ENCODE measurements around the gene IGF2R.

DNA sequence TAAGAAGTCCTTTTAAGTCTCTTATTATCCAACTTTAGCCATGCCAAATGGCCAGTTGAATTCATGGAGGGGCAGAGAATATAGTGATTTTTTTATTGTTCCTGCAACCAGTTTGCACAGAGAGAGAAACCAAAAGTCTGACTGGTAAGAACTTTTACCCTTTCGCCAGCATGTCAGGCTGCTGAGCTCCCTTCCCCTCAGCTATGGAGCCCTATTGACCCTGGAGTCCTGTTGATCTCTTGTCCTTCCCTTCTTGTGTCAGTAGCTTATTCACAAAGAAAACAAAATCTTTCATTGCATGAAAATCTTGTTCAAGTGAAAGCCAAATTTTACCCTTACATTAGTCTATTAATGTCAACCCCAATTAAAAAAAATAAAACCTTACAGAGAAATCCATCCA lies 151.2 kb downstream of the IGF2R start:
- TF ChIP-seq, protein P1, sequence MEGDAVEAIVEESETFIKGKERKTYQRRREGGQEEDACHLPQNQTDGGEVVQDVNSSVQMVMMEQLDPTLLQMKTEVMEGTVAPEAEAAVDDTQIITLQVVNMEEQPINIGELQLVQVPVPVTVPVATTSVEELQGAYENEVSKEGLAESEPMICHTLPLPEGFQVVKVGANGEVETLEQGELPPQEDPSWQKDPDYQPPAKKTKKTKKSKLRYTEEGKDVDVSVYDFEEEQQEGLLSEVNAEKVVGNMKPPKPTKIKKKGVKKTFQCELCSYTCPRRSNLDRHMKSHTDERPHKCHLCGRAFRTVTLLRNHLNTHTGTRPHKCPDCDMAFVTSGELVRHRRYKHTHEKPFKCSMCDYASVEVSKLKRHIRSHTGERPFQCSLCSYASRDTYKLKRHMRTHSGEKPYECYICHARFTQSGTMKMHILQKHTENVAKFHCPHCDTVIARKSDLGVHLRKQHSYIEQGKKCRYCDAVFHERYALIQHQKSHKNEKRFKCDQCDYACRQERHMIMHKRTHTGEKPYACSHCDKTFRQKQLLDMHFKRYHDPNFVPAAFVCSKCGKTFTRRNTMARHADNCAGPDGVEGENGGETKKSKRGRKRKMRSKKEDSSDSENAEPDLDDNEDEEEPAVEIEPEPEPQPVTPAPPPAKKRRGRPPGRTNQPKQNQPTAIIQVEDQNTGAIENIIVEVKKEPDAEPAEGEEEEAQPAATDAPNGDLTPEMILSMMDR (IDR thresholded peaks at IDR 0.05): no peak
- TF ChIP-seq POLR2A (IDR thresholded peaks at IDR 0.05) (no peak), EP300 (IDR thresholded peaks at IDR 0.05) (no peak)
